ENCODE results near the gene ATRIP.

Gene ATRIP

GRCh38 chr3:48501196-48501595 lies 54.7 kb downstream of the ATRIP start:
- DNase-seq (ENCODE audit: low read depth in 4 of 4, low spot score in 1 of 4) = no peak

GRCh38 chr3:48502121-48502520 lies 55.6 kb downstream of the ATRIP start:
- DNase-seq (ENCODE audit: low read depth in 4 of 4, low spot score in 1 of 4) = no peak

GRCh38 chr3:48502728-48503168 lies 56.2 kb downstream of the ATRIP start:
- no peak for DNase-seq (ENCODE audit: low read depth in 4 of 4, low spot score in 1 of 4)

- no peak for DNase-seq (ENCODE audit: low read depth in 4 of 4, low spot score in 1 of 4)
These were observed 57.0 kb downstream of the ATRIP start for GRCh38 chr3:48503401-48504050.

GRCh38 chr3:48504051-48504946 lies 57.8 kb downstream of the ATRIP start, which contains the start of gene SHISA5:
Gene SHISA5 (minus strand): TSS chr3:48504174. CDS start chr3:48504094, 80 bp downstream.
- peak; percentile 28 to 56 (median 29) for DNase-seq (ENCODE audit: low read depth in 4 of 4, low spot score in 1 of 4)

- DNase-seq (ENCODE audit: low read depth in 4 of 4, low spot score in 1 of 4) = no peak
These were observed 58.6 kb downstream of the ATRIP start for GRCh38 chr3:48505146-48505545.

- no peak for DNase-seq (ENCODE audit: low read depth in 4 of 4, low spot score in 1 of 4)
These were observed 59.5 kb downstream of the ATRIP start for GRCh38 chr3:48505968-48506504.

- peak in 2 of 4 experiments; percentile 46 to 47 for DNase-seq (ENCODE audit: low read depth in 4 of 4, low spot score in 1 of 4)
These were observed 60.9 kb downstream of the ATRIP start for GRCh38 chr3:48507256-48508061.

- DNase-seq (ENCODE audit: low read depth in 4 of 4, low spot score in 1 of 4) = no peak
These were observed 65.0 kb downstream of the ATRIP start for GRCh38 chr3:48511551-48511950.

GRCh38 chr3:48514431-48515227 lies 68.1 kb downstream of the ATRIP start:
- no peak for DNase-seq (ENCODE audit: low read depth in 4 of 4, low spot score in 1 of 4)

Data from stimulated activated CD4-positive, alpha-beta T cell treated with anti-CD3 and anti-CD28 coated beads, Interleukin-1b, Interleukin-23, amount 100 ng/mL, for 24 hours (primary cell).